ENCODE data around the gene SPAAR. TPM values are rescaled to one million over a fixed set of nuclear protein-coding genes. Genes with fewer than 3 reads are reported as not detected.
"Not testable (repeated sequence)": the region's sequence is repeated elsewhere in the genome, so short reads cannot be mapped to it uniquely, and the experiment has no call there.

Gene SPAAR
- total RNA-seq, 1 experiment from 2014 or later = 25.0 TPM

GRCh38 chr9:35912791-35913400, 3.6 kb downstream of the SPAAR start:
- Histone ChIP-seq H3K36me3 (peaks cover 51% of the 10 kb centered on the region), H3K9me3 (no peaks in the 10 kb centered on the region), H3K4me3 (no peak overlapping the region), H3K27me3 (no peaks in the 10 kb centered on the region)
- no peak for DNase-seq

DNA sequence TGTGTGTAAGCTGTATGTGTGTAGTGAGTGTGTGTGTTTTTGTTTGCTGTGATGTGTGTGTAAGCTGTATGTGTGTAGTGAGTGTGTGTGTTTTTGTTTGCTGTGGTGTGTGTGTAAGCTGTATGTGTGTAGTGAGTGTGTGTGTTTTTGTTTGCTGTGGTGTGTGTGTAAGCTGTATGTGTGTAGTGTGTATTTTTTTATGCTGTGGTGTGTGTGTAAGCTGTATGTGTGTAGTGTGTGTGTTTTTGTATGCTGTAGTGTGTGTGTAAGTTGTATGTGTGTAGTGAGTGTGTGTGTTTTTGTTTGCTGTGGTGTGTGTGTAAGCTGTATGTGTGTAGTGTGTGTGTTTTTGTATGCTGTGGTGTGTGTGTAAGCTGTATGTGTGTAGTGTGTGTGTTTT, 4.1 kb downstream of the SPAAR start:
- peaks cover 47% of the 10 kb centered on the region for H3K36me3 ChIP-seq
- not testable (repeated sequence) for H3K9me3 ChIP-seq, H3K27me3 ChIP-seq, H3K4me3 ChIP-seq, DNase-seq

DNA sequence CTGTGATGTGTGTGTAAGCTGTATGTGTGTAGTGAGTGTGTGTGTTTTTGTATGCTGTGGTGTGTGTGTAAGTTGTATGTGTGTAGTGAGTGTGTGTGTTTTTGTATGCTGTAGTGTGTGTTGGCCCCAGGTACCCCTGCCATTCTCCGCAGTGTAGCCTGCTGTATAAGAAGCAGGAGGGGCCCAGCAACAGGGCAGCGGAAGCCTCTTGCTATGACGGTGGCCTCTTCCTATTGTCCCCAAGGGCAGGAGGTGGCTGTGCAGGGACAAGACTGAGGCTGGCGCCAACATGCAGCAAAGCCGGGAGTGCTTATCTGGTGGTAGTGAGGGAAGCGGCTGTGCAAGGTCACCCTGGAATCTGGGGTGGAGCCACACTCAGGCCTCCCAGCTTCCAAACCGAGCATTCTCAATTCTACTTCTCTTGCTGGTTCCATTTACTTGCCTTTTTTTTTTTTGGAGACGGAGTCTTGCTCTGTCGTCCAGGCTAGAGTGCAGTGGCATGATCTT, 5.1 kb downstream of the SPAAR start:
- peaks cover 38% of the 10 kb centered on the region for H3K36me3 ChIP-seq
- DNase-seq = peak; percentile 70
- H3K4me3 ChIP-seq = no peak overlapping the region
- no peaks in the 10 kb centered on the region for H3K27me3 ChIP-seq
- no peaks in the 10 kb centered on the region for H3K9me3 ChIP-seq

- H3K36me3 ChIP-seq = peaks cover 24% of the 10 kb centered on the region
- DNase-seq = no peak
- no peaks in the 10 kb centered on the region for H3K27me3 ChIP-seq
- no peak overlapping the region for H3K4me3 ChIP-seq
- no peaks in the 10 kb centered on the region for H3K9me3 ChIP-seq
Measured at GRCh38 chr9:35915681-35916294, 6.5 kb downstream of the SPAAR start.

DNA sequence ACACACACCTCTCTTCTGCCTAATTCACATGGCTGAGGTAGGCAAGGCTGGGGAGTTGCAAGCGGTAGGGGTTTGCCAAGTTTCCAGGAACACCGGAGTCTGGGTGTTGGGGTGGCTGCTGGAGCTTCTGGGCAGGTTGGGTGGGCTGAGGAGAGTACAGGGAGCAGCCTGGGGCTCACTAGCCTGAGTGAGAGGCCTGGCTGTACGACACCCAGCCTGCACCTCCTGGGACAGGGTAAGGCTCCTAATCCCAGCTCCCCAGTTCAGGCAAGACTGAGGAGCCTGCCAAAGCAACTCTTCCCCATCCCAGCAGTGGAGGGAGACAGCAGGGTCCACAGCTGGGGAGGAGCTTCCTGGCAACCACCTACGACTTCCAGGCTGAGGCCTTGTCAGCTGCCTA, 8.0 kb downstream of the SPAAR start:
- Histone ChIP-seq H3K27me3 (no peaks in the 10 kb centered on the region), H3K36me3 (peaks cover 9% of the 10 kb centered on the region), H3K9me3 (no peaks in the 10 kb centered on the region), H3K4me3 (no peak overlapping the region)
- DNase-seq = no peak

DNA sequence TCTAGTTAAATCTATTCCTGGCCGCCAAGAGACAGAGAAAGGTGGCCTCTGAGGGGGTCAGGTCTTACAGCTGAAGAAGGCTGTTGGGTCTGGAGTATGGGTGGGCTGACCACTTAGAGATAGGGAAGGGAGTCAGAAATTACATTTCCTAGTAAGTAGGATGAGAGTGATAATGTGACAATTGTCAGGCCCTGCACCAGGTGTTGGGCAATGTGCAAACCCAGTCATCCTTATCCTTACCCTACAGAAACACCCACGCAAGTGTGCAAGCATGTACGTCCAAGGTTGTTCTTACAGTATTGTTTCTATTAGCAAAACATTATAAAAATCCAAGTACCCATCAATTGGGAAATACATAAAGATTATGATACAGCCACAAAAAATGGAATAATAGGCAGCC, 9.5 kb downstream of the SPAAR start:
- no peak for DNase-seq
- H3K9me3 ChIP-seq = no peaks in the 10 kb centered on the region

GRCh38 chr9:35919212-35920008, 10.1 kb downstream of the SPAAR start:
- Histone ChIP-seq H3K9me3 (no peaks in the 10 kb centered on the region), H3K36me3 (no peaks in the 10 kb centered on the region), H3K27me3 (no peaks in the 10 kb centered on the region), H3K4me3 (no peak overlapping the region)
- DNase-seq = no peak

More for the DNA sequence above, 9.5 kb downstream of the SPAAR start:
- Histone ChIP-seq H3K36me3 (no peaks in the 10 kb centered on the region), H3K4me3 (no peak overlapping the region), H3K27me3 (no peaks in the 10 kb centered on the region)

GRCh38 chr9:35920051-35920620, 10.8 kb downstream of the SPAAR start:
- no peak overlapping the region for H3K4me3 ChIP-seq
- H3K9me3 ChIP-seq = no peaks in the 10 kb centered on the region
- no peaks in the 10 kb centered on the region for H3K36me3 ChIP-seq
- H3K27me3 ChIP-seq = no peaks in the 10 kb centered on the region
- no peak for DNase-seq

- H3K27me3 ChIP-seq = no peaks in the 10 kb centered on the region
- no peaks in the 10 kb centered on the region for H3K36me3 ChIP-seq
- no peak for DNase-seq
- H3K4me3 ChIP-seq = no peak overlapping the region
- no peaks in the 10 kb centered on the region for H3K9me3 ChIP-seq
Measured at GRCh38 chr9:35923598-35923926, 14.3 kb downstream of the SPAAR start.

DNA sequence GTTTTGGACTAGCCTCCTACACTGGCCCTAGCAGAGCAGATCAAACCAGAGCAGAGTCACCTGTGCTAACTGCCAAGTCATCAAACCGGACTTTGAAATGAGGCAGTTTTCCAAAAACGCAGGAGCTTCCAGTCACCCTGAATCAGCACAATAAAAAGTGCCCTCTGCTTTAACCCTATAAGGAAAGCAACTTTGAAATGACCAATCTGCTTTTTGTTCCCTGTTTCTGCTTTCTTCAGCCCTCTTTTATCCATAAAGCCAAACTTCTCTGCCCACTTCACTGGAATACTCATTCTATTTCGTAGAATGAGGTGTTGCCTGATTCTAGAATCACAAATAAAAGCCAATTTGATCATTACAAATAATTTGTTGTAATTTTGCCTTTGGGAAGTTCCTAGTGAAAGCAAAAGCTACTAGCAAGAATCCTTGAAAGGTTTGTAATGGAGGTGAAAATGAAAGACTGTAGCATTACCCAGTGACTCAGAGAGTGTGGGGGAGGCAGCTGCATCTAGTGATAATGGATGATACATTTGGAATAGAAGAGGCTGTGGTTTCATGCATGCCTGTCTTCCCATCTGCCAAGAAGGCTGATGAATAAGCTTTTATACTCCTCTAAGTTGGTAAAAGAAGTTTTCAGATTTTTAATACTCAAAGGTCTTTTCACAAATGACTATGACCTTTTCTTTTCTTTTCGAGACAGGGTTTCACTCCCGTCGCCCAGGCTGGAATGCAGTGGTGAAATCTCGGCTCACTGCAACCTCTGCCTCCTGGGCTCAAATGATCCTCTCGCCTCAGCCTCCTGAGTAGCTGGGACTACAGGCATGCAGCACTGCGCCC, 14.9 kb downstream of the SPAAR start:
- no peaks in the 10 kb centered on the region for H3K27me3 ChIP-seq
- H3K36me3 ChIP-seq = no peaks in the 10 kb centered on the region
- no peaks in the 10 kb centered on the region for H3K9me3 ChIP-seq
- peak; percentile 98 for DNase-seq
- H3K4me3 ChIP-seq = peak overlapping the region; percentile 2

DNA sequence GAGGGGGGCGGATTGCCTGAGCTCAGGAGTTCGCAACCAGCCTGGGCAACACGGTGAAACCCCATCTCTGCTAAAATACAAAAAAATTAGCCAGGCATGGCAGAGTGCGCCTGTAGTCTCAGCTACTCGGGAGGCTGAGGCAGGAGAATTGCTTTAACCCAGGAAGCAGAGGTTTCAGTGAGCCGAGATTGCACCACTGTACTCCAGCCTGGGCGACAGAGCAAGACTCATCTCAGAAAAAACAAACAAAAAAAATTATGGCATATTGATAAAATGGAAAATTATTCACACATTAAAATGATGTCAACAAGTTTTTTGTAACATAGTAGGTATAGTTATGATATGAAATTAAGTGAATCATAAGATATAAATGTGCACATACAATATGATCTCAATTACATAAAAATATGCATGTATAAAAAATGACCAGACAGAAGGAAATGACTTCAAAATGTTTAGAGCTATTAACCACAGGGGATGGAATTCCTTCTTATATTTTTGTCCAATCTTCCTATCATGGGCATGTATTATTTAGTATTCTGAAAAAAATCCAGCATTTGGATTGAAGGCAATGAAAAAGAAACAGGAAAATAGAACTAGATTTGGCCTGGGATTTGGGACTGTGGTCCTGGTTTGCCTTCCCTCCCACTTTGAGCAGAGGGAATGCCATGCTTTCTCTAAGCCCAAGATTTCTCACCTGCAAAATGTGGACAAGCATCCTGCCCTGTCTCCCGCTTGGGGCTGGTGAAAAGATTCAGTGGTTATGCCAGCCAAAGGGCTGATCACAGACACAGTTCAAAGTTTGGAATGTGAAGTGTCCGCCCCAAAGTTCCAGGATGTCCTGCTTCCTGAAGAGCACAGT, 19.5 kb downstream of the SPAAR start:
- no peaks in the 10 kb centered on the region for H3K27me3 ChIP-seq
- no peak overlapping the region for H3K4me3 ChIP-seq
- no peaks in the 10 kb centered on the region for H3K9me3 ChIP-seq
- no peaks in the 10 kb centered on the region for H3K36me3 ChIP-seq
- peak; percentile 80 for DNase-seq

GRCh38 chr9:35929453-35929718, 20.1 kb downstream of the SPAAR start:
- H3K4me3 ChIP-seq = no peak overlapping the region
- H3K36me3 ChIP-seq = no peaks in the 10 kb centered on the region
- no peak for DNase-seq
- H3K9me3 ChIP-seq = no peaks in the 10 kb centered on the region
- no peaks in the 10 kb centered on the region for H3K27me3 ChIP-seq

GRCh38 chr9:35930521-35930920, 21.2 kb downstream of the SPAAR start:
- Histone ChIP-seq H3K4me3 (no peak overlapping the region), H3K27me3 (no peaks in the 10 kb centered on the region), H3K9me3 (no peaks in the 10 kb centered on the region), H3K36me3 (no peaks in the 10 kb centered on the region)
- no peak for DNase-seq

- Histone ChIP-seq H3K36me3 (no peaks in the 10 kb centered on the region), H3K4me3 (no peak overlapping the region), H3K27me3 (no peaks in the 10 kb centered on the region), H3K9me3 (no peaks in the 10 kb centered on the region)
- DNase-seq = no peak
Measured at GRCh38 chr9:35930989-35931388, 21.7 kb downstream of the SPAAR start.

- Histone ChIP-seq H3K36me3 (peaks cover 7% of the 10 kb centered on the region; the same call in 1 of the 2 replicates), H3K4me3 (no peak overlapping the region), H3K27me3 (no peaks in the 10 kb centered on the region), H3K9me3 (peaks cover 8% of the 10 kb centered on the region)
- no peak for DNase-seq
Measured at GRCh38 chr9:35932735-35933134, 23.4 kb downstream of the SPAAR start.

GRCh38 chr9:35933550-35934067, 24.3 kb downstream of the SPAAR start:
- Histone ChIP-seq H3K9me3 (peaks cover 8% of the 10 kb centered on the region), H3K36me3 (peaks cover 7% of the 10 kb centered on the region; the same call in 1 of the 2 replicates), H3K27me3 (no peaks in the 10 kb centered on the region), H3K4me3 (no peak overlapping the region)
- no peak for DNase-seq
